Common myeloid progenitor, CD34-positive (primary cell): ENCODE measurements around the gene PTP4A2.

Source experiments
- CTCF ChIA-PET: fragments of 350-600 bp; sonication (Branson Sonifier 250); formaldehyde crosslinking; loops from one replicate; lab custom pipeline; 2021; ENCODE audit warnings: antibody characterized with exemption; lab: Charles Lee
- POLR2A ChIA-PET: fragments of 350-600 bp; sonication (Branson Sonifier 250); formaldehyde crosslinking; loops from one replicate; lab custom pipeline; 2021; ENCODE audit warnings: antibody characterized with exemption; lab: Charles Lee
- DNase-seq, 3 donors: peaks; one replicate each; pipeline versions ENCODE4 v3.0.0 to v3.0.0-alpha.2; 2013
- H3K27ac ChIP-seq, 2 experiments: 1 replicate in 1 of 2; 2 replicates in 1 of 2; pipeline ENCODE4 v1.7.0; 2013; ENCODE audit warnings: inconsistent platforms in 2 of 2, low read length in 2 of 2, mild to moderate bottlenecking in 2 of 2, low read depth in 1 of 2, moderate library complexity in 1 of 2; ENCODE audit not compliant: severe bottlenecking in 2 of 2, insufficient read depth in 1 of 2, poor library complexity in 1 of 2
- H3K27me3 ChIP-seq, 5 experiments: replicated peaks in 2 of 5; 1 replicate in 3 of 5; 2 replicates in 2 of 5; pipeline versions ENCODE4 v1.6.1 to v1.7.0; 2013; ENCODE audit warnings: low read length in 4 of 5, mild to moderate bottlenecking in 2 of 5, moderate library complexity in 2 of 5, inconsistent platforms in 1 of 5; ENCODE audit not compliant: insufficient read depth in 5 of 5, control insufficient read depth in 4 of 5
- H3K36me3 ChIP-seq, 4 experiments: 1 replicate in 2 of 4; 2 replicates in 2 of 4; pipeline versions ENCODE4 v1.6.1 to v1.7.0; 2013; ENCODE audit warnings: low read length in 3 of 4, control low read depth in 1 of 4, mild to moderate bottlenecking in 1 of 4; ENCODE audit not compliant: control insufficient read depth in 4 of 4, insufficient read depth in 4 of 4
- H3K4me1 ChIP-seq, 4 experiments: 1 replicate in 3 of 4; 2 replicates in 1 of 4; pipeline versions ENCODE4 v1.6.1 to v1.7.1; 2013; ENCODE audit warnings: low read length in 3 of 4, mild to moderate bottlenecking in 3 of 4, control low read depth in 1 of 4, inconsistent platforms in 1 of 4, moderate library complexity in 1 of 4; ENCODE audit not compliant: control insufficient read depth in 4 of 4, insufficient read depth in 4 of 4; ENCODE audit errors: control extremely low read depth in 1 of 4
- H3K4me3 ChIP-seq, 7 experiments: 1 replicate in 4 of 7; 2 replicates in 3 of 7; pipeline versions ENCODE4 v1.5.1 to v1.7.0; 2013; ENCODE audit warnings: mild to moderate bottlenecking in 7 of 7, low read length in 6 of 7, moderate library complexity in 6 of 7, inconsistent platforms in 2 of 7, low read depth in 2 of 7, control low read depth in 1 of 7; ENCODE audit not compliant: insufficient read depth in 4 of 7, control insufficient read depth in 1 of 7; ENCODE audit errors: extremely low read depth in 1 of 7
- H3K9me3 ChIP-seq, 5 experiments: 1 replicate in 4 of 5; 2 replicates in 1 of 5; pipeline versions ENCODE4 v1.6.1 to v1.7.1; 2013; ENCODE audit warnings: low read length in 4 of 5, mild to moderate bottlenecking in 2 of 5, inconsistent platforms in 1 of 5, low read depth in 1 of 5, moderate library complexity in 1 of 5; ENCODE audit not compliant: control insufficient read depth in 4 of 5, insufficient read depth in 2 of 5; ENCODE audit errors: control extremely low read depth in 1 of 5
- WGBS: methylation state at CpG from one replicate; pipeline ENCODE4 v1.1.5; 2013; ENCODE audit not compliant: insufficient coverage; 5-methylcytosine and 5-hydroxymethylcytosine counted together

PTP4A2 gene

DNA sequence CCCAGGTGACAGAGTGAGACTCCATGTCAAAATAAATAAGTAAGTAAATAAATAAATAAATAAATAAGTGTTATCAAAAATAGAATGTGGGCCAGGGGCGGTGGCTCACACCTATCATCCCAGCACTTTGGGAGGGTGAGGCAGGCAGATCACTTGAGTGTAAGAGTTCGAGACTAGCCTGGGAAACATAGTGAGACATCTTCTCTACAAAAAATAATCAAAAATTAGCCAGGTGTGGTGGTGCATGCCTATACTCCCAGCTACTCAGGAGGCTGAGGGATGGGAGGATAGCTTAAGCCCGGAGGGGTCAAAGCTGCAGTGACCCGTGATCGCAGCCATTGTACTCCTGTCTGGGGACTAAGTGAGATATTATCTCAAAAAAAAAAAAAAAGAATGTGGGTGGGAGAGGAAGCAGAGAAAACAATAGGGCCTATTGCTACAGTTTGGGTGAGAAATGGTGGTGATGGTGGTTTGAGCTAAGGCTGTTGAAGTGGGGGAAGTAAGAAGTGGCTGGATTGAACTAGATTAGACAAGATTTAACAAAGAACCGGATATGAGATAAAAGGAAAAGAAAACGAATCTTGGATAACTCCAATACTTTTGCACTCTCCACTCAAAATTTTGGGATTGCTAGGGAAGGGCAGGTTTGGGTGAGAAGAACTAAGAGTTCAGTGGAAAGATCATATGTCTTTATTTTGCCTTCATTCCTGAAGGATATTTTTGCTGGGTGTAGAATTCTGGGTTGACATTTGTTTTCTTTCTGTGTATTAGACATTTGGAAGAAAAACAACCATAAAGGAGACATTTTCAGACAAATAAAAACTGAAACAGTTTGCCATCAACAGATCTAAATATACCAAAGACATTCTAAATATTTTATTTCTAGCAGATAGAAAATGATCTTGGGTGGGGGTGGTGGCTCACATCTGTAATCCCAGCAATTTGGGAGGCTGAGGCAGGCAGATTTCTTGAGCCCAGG, 65.2 kb downstream of the PTP4A2 start:
- Histone ChIP-seq H3K9me3 (no peaks in the 10 kb centered on the region), H3K36me3 (no peaks in the 10 kb centered on the region), H3K27ac (no peak overlapping the region), H3K4me3 (no peak overlapping the region), H3K27me3 (no peaks in the 10 kb centered on the region), H3K4me1 (peaks cover 0 to 13% (median 3%) of the 10 kb centered on the region in 4 experiments)
- POLR2A ChIA-PET, result interaction anchor here (0.5 kb wide), 1 partner anchor 707 kb away, joined by 3 read pairs; no protein-coding TSS in a partner anchor
- WGBS, result 88% methylated on average over 3 of the region's 7 CpGs
- DNase-seq, result peak in 2 of 3 donors; percentile 15 to 28
- CTCF ChIA-PET, result interaction anchor here (1.5 kb wide), 1 partner anchor 18 kb away, joined by 6 read pairs; no protein-coding TSS in a partner anchor

DNA sequence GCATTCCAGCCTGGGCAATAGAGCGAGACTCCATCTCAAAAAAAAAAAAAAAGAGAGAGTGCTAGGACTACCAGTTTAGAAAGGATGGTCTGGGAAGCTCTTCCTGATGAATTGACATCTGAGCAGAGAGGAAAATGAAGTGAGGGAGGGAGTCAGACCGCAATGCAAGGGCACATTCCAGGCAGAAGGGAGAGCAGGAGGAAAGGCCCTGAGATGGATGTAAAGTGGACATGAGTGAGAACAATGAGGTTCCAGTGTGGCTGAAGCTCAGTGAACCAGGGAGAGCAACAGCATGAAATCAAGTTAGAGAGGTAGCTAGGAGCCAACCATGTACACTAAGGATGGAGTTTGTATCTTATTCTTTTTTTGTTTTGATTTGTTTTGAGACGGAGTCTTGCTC, 66.5 kb downstream of the PTP4A2 start:
- Histone ChIP-seq H3K4me1 (peaks cover 0 to 13% (median 3%) of the 10 kb centered on the region in 4 experiments), H3K27me3 (no peaks in the 10 kb centered on the region), H3K36me3 (no peaks in the 10 kb centered on the region), H3K27ac (no peak overlapping the region), H3K9me3 (no peaks in the 10 kb centered on the region), H3K4me3 (no peak overlapping the region)
- no peak for DNase-seq
- POLR2A ChIA-PET, result interaction anchor here (0.6 kb wide), 1 partner anchor 113 kb away, joined by 3 read pairs; no protein-coding TSS in a partner anchor
- WGBS, result 97% methylated on average over 3 of the region's 3 CpGs
- CTCF ChIA-PET, result interaction anchor here (1.2 to 1.5 kb wide), 2 partner anchors 17 to 33 kb away, joined by 3 to 6 read pairs; no protein-coding TSS in a partner anchor

DNA sequence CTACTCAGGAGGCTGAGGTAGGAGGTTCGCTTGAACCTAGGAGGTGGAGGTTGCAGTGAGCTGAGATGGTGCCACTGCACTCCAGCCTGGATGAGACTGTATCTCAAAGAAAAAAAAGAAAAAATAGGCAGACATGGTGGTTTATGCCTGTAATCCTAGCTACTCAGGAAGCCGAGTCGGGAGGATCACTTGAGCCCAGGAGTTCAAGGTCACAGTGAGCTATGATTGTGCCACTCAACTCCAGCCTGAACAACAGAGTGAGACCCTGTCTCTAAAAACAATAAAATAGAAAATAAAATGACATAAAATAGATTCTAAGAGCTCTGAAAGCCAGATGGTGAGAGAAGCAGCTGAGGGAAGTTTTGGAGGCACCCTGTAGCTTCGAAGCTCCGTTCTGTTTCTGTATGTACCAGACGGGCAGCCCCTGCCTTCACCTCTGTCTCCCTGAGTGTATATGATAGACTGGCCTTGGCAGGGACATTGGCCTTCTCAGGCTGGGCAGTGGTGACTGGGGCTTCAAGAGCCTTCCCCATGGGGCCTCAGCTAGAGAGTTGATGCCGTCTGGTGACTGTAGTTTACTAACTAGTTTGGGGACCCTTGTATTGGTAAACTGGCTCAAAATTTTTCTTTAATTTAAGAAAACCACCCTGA, 68.0 kb downstream of the PTP4A2 start:
- H3K4me1 ChIP-seq, result peaks cover 0 to 13% (median 3%) of the 10 kb centered on the region in 4 experiments
- no peaks in the 10 kb centered on the region for H3K27me3 ChIP-seq
- POLR2A ChIA-PET, result no interaction called here
- 96% methylated on average over 4 of the region's 7 CpGs for WGBS
- no peak overlapping the region for H3K4me3 ChIP-seq
- H3K27ac ChIP-seq, result no peak overlapping the region
- H3K36me3 ChIP-seq, result no peaks in the 10 kb centered on the region
- CTCF ChIA-PET, result interaction anchor here (1.3 to 1.5 kb wide), 2 partner anchors 40 to 52 kb away, joined by 3 read pairs; no protein-coding TSS in a partner anchor
- H3K9me3 ChIP-seq, result no peaks in the 10 kb centered on the region
- no peak for DNase-seq

DNA sequence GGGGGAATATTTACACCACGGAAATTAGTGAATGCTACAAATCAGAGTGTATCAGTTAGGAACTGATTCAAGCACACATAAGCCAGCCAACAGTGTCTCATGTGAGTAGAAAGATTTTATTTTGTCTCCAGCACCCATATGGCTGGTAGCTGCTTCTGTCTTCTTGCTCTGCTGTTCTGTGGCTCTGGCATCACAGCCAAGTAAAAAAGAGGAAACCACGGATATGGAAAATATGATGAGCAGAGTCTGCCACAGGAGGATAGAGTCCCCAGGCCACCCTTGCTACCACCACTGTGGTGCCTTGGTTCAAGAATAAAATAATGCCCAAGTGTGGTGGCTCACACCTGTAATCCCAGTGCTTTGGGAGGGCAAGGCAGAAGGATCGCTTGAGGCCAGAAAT, 68.7 kb downstream of the PTP4A2 start:
- POLR2A ChIA-PET, result no interaction called here
- Histone ChIP-seq H3K9me3 (no peaks in the 10 kb centered on the region), H3K27me3 (no peaks in the 10 kb centered on the region), H3K4me1 (peaks cover 0 to 13% (median 3%) of the 10 kb centered on the region in 4 experiments), H3K27ac (no peak overlapping the region), H3K36me3 (no peaks in the 10 kb centered on the region), H3K4me3 (no peak overlapping the region)
- peak in 2 of 3 donors; percentile 58 to 70 for DNase-seq
- CTCF ChIA-PET, result interaction anchor here (1.3 to 1.5 kb wide), 2 partner anchors 41 to 51 kb away, joined by 3 read pairs; no protein-coding TSS in a partner anchor
- 61% methylated on average over 2 of the region's 3 CpGs for WGBS

DNA sequence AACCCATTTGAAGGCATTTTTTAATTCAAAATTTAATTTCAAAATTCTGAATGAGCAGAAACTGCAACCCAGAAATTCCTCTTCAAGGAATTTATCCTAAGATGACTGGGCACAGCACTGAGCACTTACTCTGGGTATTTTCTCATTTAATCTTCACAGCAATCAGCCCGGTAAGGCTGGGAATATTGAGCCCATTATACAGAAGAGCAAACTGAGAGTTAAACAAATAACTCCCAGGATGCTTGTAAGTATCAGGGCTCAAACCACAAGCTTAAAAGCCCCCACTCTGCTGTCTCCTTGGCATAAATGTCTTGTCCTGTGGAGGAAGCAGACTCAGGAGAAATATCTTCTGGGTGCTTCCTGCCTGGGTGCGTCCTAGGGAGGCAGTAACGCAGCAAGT, 69.3 kb downstream of the PTP4A2 start:
- ChIA-PET POLR2A (no interaction called here), CTCF (interaction anchor here (1.5 kb wide), 1 partner anchor 51 kb away, joined by 3 read pairs; no protein-coding TSS in a partner anchor)
- Histone ChIP-seq H3K27ac (no peak overlapping the region), H3K9me3 (no peaks in the 10 kb centered on the region), H3K36me3 (no peaks in the 10 kb centered on the region), H3K4me3 (no peak overlapping the region), H3K27me3 (no peaks in the 10 kb centered on the region), H3K4me1 (peaks cover 0 to 13% (median 3%) of the 10 kb centered on the region in 4 experiments)
- no peak for DNase-seq
- 90% methylated on average over 2 of the region's 3 CpGs for WGBS

DNA sequence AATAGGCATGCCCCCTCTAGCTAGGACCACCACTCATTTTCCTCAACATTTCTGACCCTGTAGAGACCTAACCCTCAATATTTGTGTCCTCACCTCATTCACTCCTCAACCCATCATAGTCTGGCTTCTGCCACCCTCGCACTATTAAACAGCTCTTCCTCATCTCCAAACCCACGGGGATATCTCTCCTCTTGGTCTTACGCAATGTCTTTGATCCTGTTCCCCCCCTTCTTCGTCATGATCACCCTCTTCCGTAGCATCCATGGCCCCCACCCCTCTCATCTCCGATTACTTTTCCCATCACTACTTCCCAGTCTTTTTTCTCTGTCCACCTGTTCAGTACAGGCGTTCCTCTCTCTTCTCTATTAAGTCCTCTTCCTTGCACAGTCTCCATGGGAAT, 70.6 kb downstream of the PTP4A2 start:
- Histone ChIP-seq H3K4me1 (peaks cover 0 to 9% (median 3%) of the 10 kb centered on the region in 4 experiments), H3K27me3 (no peaks in the 10 kb centered on the region), H3K36me3 (no peaks in the 10 kb centered on the region), H3K4me3 (no peak overlapping the region), H3K9me3 (no peaks in the 10 kb centered on the region), H3K27ac (no peak overlapping the region)
- DNase-seq, result no peak
- WGBS, result 97% methylated on average over 7 of the region's 7 CpGs
- CTCF ChIA-PET, result no interaction called here
- POLR2A ChIA-PET, result no interaction called here
